WTC11 (cell line): ENCODE results near the gene BCAR3.

Experiments
- CREB1 ChIP-seq: sonication (generic); formaldehyde crosslinking; IDR thresholded peaks from 2 replicates; pipeline ENCODE4 v1.8.0; 2023; ENCODE audit warnings: mild to moderate bottlenecking, missing genetic modification reagents
- CREM ChIP-seq: sonication (generic); formaldehyde crosslinking; IDR thresholded peaks from 2 replicates; pipeline ENCODE4 v1.8.1; 2022; ENCODE audit warnings: mild to moderate bottlenecking, missing genetic modification reagents, moderate library complexity
- EMX1 ChIP-seq: fragments of 250-450 bp; sonication (Bioruptor Pico); IDR thresholded peaks from 2 replicates; pipeline ENCODE4 v1.8.0; 2021; ENCODE audit warnings: mild to moderate bottlenecking
- ESRRA ChIP-seq: sonication (generic); formaldehyde crosslinking; IDR thresholded peaks from 2 replicates; pipeline ENCODE4 v1.8.1; 2022; ENCODE audit warnings: mild to moderate bottlenecking, missing genetic modification reagents, borderline replicate concordance
- NR3C1 ChIP-seq: sonication (generic); formaldehyde crosslinking; conservative IDR thresholded peaks from 2 replicates; pipeline ENCODE4 v1.8.1; 2023; ENCODE audit warnings: low read depth, mild to moderate bottlenecking, missing genetic modification reagents
- ZNF138 ChIP-seq: sonication (generic); formaldehyde crosslinking; conservative IDR thresholded peaks from 2 replicates; pipeline ENCODE4 v1.8.1; 2022; ENCODE audit warnings: mild to moderate bottlenecking, moderate library complexity, missing genetic modification reagents
- ZNF423 ChIP-seq: fragments of 250-450 bp; sonication (Bioruptor Pico); IDR thresholded peaks from 2 replicates; pipeline ENCODE4 v2.1.2; 2022; ENCODE audit warnings: mild to moderate bottlenecking, moderate library complexity
- TF ChIP-seq, protein P1 (sequence below): fragments of 200-600 bp; IDR thresholded peaks from 2 replicates; pipeline ENCODE4 v1.8.0; 2022; ENCODE audit warnings: antibody characterized with exemption
- TF ChIP-seq, protein P2 (sequence below): sonication (generic); formaldehyde crosslinking; IDR thresholded peaks from 2 replicates; pipeline ENCODE4 v1.8.1; 2023; ENCODE audit warnings: mild to moderate bottlenecking, moderate library complexity, missing genetic modification reagents
- TF ChIP-seq, protein P3 (sequence below): sonication (generic); formaldehyde crosslinking; IDR thresholded peaks from 2 replicates; pipeline ENCODE4 v1.8.1; 2023; ENCODE audit warnings: mild to moderate bottlenecking, missing genetic modification reagents, moderate library complexity

DNA sequence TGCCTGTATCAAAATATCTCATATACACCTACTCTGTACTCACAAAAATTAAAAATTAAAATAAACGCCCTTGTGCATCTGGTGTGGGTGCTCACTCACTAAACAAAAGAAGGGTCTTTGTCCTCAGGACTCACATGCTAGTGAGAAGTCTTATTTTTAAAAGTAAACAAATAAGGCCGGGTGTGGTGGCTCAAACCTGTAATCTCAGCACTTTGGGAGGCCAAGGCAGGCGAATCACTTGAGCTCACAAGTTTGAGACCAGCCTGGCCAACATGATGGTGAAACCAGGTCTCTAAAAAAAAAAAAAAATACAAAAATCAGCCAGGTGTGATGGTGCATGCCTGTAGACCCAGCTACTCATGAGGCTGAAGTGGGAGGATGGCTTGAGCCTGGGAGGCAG, 51.5 kb downstream of the BCAR3 start:
- TF ChIP-seq EMX1 (CRISPR knock-in tag): no peak
- no peak for TF ChIP-seq ZNF138 (CRISPR knock-in tag)
- no peak for TF ChIP-seq NR3C1
- TF ChIP-seq CREM (CRISPR knock-in tag): no peak
- TF ChIP-seq, protein P1, sequence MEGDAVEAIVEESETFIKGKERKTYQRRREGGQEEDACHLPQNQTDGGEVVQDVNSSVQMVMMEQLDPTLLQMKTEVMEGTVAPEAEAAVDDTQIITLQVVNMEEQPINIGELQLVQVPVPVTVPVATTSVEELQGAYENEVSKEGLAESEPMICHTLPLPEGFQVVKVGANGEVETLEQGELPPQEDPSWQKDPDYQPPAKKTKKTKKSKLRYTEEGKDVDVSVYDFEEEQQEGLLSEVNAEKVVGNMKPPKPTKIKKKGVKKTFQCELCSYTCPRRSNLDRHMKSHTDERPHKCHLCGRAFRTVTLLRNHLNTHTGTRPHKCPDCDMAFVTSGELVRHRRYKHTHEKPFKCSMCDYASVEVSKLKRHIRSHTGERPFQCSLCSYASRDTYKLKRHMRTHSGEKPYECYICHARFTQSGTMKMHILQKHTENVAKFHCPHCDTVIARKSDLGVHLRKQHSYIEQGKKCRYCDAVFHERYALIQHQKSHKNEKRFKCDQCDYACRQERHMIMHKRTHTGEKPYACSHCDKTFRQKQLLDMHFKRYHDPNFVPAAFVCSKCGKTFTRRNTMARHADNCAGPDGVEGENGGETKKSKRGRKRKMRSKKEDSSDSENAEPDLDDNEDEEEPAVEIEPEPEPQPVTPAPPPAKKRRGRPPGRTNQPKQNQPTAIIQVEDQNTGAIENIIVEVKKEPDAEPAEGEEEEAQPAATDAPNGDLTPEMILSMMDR: no peak
- no peak for TF ChIP-seq ZNF423 (CRISPR knock-in tag)
- TF ChIP-seq, protein P2, sequence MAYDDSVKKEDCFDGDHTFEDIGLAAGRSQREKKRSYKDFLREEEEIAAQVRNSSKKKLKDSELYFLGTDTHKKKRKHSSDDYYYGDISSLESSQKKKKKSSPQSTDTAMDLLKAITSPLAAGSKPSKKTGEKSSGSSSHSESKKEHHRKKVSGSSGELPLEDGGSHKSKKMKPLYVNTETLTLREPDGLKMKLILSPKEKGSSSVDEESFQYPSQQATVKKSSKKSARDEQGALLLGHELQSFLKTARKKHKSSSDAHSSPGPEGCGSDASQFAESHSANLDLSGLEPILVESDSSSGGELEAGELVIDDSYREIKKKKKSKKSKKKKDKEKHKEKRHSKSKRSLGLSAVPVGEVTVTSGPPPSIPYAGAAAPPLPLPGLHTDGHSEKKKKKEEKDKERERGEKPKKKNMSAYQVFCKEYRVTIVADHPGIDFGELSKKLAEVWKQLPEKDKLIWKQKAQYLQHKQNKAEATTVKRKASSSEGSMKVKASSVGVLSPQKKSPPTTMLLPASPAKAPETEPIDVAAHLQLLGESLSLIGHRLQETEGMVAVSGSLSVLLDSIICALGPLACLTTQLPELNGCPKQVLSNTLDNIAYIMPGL: no peak
- no peak for TF ChIP-seq CREB1 (CRISPR knock-in tag)
- TF ChIP-seq ESRRA (CRISPR knock-in tag): no peak
- TF ChIP-seq, protein P3, sequence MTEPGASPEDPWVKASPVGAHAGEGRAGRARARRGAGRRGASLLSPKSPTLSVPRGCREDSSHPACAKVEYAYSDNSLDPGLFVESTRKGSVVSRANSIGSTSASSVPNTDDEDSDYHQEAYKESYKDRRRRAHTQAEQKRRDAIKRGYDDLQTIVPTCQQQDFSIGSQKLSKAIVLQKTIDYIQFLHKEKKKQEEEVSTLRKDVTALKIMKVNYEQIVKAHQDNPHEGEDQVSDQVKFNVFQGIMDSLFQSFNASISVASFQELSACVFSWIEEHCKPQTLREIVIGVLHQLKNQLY (CRISPR knock-in tag): no peak
